GM23338 (cell line): ENCODE data around the gene GUCA2A. TPM values are rescaled to one million over a fixed set of nuclear protein-coding genes. Genes with fewer than 3 reads are reported as not detected.

Experiments used
- ATAC-seq: fragments of 200-7000 bp; cut with Tn5 transposase; 3 replicates; pipeline ENCODE4 v1.9.1; 2020
- DNase-seq: peaks from one replicate; pipeline ENCODE4 v3.0.0-alpha.2; 2015; ENCODE audit warnings: low spot score
- H2AFZ ChIP-seq: fragments of 200-600 bp; sonication (generic); 2 replicates; pipeline ENCODE4 v1.8.0; 2016; ENCODE audit warnings: antibody characterized with exemption, mild to moderate bottlenecking, moderate library complexity
- H3F3A ChIP-seq: fragments of 200-600 bp; sonication (generic); replicated peaks from 2 replicates; pipeline ENCODE4 v1.8.0; 2017; ENCODE audit warnings: antibody characterized with exemption, mixed run types, low read depth
- H3K27ac ChIP-seq: fragments of 200-600 bp; sonication (generic); 2 replicates; pipeline ENCODE4 v1.6.1; 2016; ENCODE audit warnings: low read depth
- H3K27me3 ChIP-seq: fragments of 200-600 bp; sonication (generic); 2 replicates; pipeline ENCODE4 v1.8.0; 2016; ENCODE audit warnings: mild to moderate bottlenecking, mixed run types, moderate library complexity; ENCODE audit not compliant: insufficient read depth
- H3K36me3 ChIP-seq: fragments of 200-600 bp; sonication (generic); 2 replicates; pipeline ENCODE4 v1.8.0; 2016; ENCODE audit warnings: mild to moderate bottlenecking; ENCODE audit not compliant: insufficient read depth
- H3K4me1 ChIP-seq: fragments of 200-600 bp; sonication (generic); 2 replicates; pipeline ENCODE4 v1.8.0; 2016; ENCODE audit warnings: mild to moderate bottlenecking, moderate library complexity; ENCODE audit not compliant: insufficient read depth
- H3K4me2 ChIP-seq: fragments of 200-600 bp; sonication (generic); 2 replicates; pipeline ENCODE4 v1.7.1; 2017; ENCODE audit warnings: mixed run types
- H3K4me3 ChIP-seq: fragments of 200-600 bp; sonication (generic); 2 replicates; pipeline ENCODE4 v1.6.1; 2016; ENCODE audit warnings: mixed run types
- H3K79me2 ChIP-seq: fragments of 200-600 bp; sonication (generic); replicated peaks from 2 replicates; pipeline ENCODE4 v1.8.0; 2017; ENCODE audit warnings: mild to moderate bottlenecking; ENCODE audit not compliant: insufficient read depth
- H3K9me2 ChIP-seq: fragments of 200-600 bp; sonication (generic); 2 replicates; pipeline ENCODE4 v1.8.0; 2017; ENCODE audit not compliant: insufficient read depth
- H4K20me1 ChIP-seq: fragments of 200-600 bp; sonication (generic); replicated peaks from 2 replicates; pipeline ENCODE4 v1.8.0; 2017; ENCODE audit warnings: mild to moderate bottlenecking; ENCODE audit not compliant: insufficient read depth
- H3K27ac Mint-ChIP-seq: 2 replicates; pipeline ENCODE4 v1.8.0; 2020; ENCODE audit warnings: inconsistent platforms, mild to moderate bottlenecking, moderate library complexity, mixed read lengths
- H3K27me3 Mint-ChIP-seq: 3 replicates; pipeline ENCODE4 v1.8.0; 2022; ENCODE audit warnings: low read depth, mild to moderate bottlenecking, moderate library complexity, mixed read lengths, inconsistent platforms; ENCODE audit not compliant: insufficient read depth, poor library complexity
- H3K36me3 Mint-ChIP-seq: 3 replicates; pipeline ENCODE4 v1.8.0; 2021; ENCODE audit warnings: low read depth, mild to moderate bottlenecking, inconsistent platforms, moderate library complexity, mixed read lengths
- H3K4me1 Mint-ChIP-seq: 3 replicates; pipeline ENCODE4 v1.8.0; 2020; ENCODE audit warnings: mild to moderate bottlenecking, inconsistent platforms, mixed read lengths
- H3K4me3 Mint-ChIP-seq: 3 replicates; pipeline ENCODE4 v1.8.0; 2021; ENCODE audit warnings: moderate library complexity, mild to moderate bottlenecking, inconsistent platforms, mixed read lengths
- H3K9me3 Mint-ChIP-seq: 3 replicates; pipeline ENCODE4 v1.8.0; 2020; ENCODE audit warnings: moderate library complexity, mild to moderate bottlenecking, inconsistent platforms, mixed read lengths
- POLR2AphosphoS5 ChIP-seq: IDR thresholded peaks from 2 replicates; pipeline ENCODE4 v1.6.1; 2016; ENCODE audit warnings: antibody characterized with exemption, low read depth
- ZNF114 ChIP-seq: fragments of 250-450 bp; sonication (Bioruptor Pico); IDR thresholded peaks from 2 replicates; pipeline ENCODE4 v1.5.0; 2020; ENCODE audit warnings: mild to moderate bottlenecking, moderate library complexity
- polyA plus RNA-seq: library from polyadenylated mRNA; unstranded; fragments of >200 nt; fragmentation: Nextera tagmentation; extraction: Ambion mirVana; gene quantifications from 2 replicates; pipeline ENCODE4 v1.2.1, GENCODE V29; 2016
- total RNA-seq: library from RNA; depleted of rRNA; stranded (reverse); fragments of >200 nt; shearing (Covaris generic); gene quantifications from 2 replicates; pipeline ENCODE4 v1.2.3, GENCODE V29; 2014
- TF ChIP-seq, protein P1 (sequence below), 2 experiments: fragments of 200-600 bp in 1 of 2; sonication (generic) in 1 of 2; conservative IDR thresholded peaks; 2 replicates each; pipeline versions ENCODE4 v1.5.1 to v1.6.1; 2016 to 2017; ENCODE audit warnings: antibody characterized with exemption in 2 of 2, low read depth in 2 of 2, mild to moderate bottlenecking in 2 of 2, moderate library complexity in 1 of 2

GUCA2A gene
- total and polyA plus RNA-seq, 2 experiments from 2014 or later, result not detected

DNA sequence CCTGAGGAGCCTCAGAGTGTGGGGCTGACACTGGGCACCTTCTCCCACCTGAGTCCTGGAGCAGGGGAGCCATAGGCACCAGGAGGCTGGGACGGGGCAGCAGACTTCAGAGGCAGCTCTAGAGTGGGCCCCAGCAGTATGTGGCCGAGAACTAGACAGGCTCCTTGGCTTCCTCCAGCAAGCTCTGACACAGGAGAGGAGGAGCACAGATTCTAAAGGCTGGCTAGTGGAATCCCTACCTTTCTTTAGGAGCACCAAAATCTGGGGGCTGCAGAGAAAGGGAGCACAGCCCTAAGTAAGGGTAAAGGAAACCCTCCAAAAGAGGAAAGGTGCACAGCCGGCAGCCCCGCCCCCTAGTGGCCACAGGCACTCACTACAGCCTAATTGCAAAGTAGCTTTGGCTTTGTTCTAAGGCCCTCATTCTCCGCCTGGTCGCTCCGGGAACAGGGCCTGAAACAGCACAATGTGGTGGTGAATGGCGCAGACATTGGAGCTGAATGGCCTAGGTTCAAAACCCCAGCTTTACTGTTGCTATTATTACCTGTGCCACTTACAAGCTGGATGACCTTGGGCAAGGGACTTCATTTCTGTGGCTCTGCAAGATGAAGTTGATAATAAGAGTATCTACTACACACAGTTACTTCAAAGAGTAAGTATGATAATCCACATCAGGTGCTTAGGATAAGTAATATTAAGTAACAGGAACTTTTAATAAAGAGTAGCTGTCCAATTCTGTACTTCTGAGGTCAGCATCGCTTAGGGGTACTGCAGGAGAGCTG lies 8.8 kb upstream of the GUCA2A start:
- H3K27me3 ChIP-seq, result no peaks in the 10 kb centered on the region
- H3K79me2 ChIP-seq, result no peaks in the 10 kb centered on the region
- no peak overlapping the region for H2AFZ ChIP-seq
- no peak overlapping the region for H3K4me2 ChIP-seq
- DNase-seq (peak; percentile 86), ATAC-seq (peak; percentile 79)
- H3K4me1 Mint-ChIP-seq, result peaks cover 10% of the 10 kb centered on the region
- no peaks in the 10 kb centered on the region for H4K20me1 ChIP-seq
- H3K4me3 Mint-ChIP-seq, result no peak overlapping the region
- H3K4me1 ChIP-seq, result no peaks in the 10 kb centered on the region
- no peak overlapping the region for H3K4me3 ChIP-seq
- no peak for TF ChIP-seq ZNF114 (CRISPR knock-in tag)
- TF ChIP-seq, protein P1, sequence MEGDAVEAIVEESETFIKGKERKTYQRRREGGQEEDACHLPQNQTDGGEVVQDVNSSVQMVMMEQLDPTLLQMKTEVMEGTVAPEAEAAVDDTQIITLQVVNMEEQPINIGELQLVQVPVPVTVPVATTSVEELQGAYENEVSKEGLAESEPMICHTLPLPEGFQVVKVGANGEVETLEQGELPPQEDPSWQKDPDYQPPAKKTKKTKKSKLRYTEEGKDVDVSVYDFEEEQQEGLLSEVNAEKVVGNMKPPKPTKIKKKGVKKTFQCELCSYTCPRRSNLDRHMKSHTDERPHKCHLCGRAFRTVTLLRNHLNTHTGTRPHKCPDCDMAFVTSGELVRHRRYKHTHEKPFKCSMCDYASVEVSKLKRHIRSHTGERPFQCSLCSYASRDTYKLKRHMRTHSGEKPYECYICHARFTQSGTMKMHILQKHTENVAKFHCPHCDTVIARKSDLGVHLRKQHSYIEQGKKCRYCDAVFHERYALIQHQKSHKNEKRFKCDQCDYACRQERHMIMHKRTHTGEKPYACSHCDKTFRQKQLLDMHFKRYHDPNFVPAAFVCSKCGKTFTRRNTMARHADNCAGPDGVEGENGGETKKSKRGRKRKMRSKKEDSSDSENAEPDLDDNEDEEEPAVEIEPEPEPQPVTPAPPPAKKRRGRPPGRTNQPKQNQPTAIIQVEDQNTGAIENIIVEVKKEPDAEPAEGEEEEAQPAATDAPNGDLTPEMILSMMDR (conservative IDR thresholded peaks at IDR 0.05; ENCODE audit: low read depth in 2 of 2), result peak; percentile 91 to 98
- H3K36me3 ChIP-seq, result no peaks in the 10 kb centered on the region
- H3F3A ChIP-seq, result no peaks in the 10 kb centered on the region
- H3K9me3 Mint-ChIP-seq, result no peaks in the 10 kb centered on the region; the same call in 2 of the 3 replicates
- no peak overlapping the region; the same call in 1 of the 2 replicates for H3K27ac Mint-ChIP-seq
- no peaks in the 10 kb centered on the region for H3K36me3 Mint-ChIP-seq
- H3K27ac ChIP-seq, result no peak overlapping the region
- no peaks in the 10 kb centered on the region for H3K9me2 ChIP-seq
- peaks cover 13% of the 10 kb centered on the region for H3K27me3 Mint-ChIP-seq

DNA sequence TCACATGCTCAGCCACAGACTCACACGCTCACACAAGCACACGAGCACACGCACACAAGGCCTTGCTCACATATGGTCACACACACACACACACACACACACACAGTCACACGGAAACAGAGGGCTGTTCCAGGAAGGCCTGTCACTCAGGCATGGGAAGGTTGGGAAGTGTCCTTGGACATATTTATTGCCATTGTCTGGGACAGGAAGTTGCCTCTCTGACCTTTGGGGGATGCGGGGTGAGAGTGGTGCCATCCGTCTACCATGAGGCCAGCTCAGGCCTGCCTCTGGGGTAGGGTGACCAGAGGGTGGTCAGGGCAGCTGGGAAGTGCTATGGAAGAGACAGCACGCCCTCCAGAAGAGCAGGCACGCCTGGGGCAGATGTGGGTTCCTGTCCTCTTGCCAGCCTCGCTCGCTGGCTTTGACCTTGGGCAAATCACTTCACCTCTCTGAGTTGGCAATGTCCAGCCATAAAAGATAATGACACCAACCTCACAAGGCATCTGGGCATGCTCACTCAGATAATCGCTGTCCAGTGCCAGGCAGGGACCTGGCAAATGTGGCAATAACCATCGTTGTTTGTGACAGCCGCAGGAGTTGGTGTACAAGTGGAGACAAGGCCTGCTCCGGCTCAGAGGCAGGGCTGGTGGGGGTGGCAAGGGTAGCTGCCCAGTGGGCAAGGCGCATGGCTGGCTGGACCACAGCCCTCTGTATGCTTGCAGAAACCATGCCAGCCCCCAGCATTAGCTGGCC lies 8.0 kb upstream of the GUCA2A start:
- no peaks in the 10 kb centered on the region for H4K20me1 ChIP-seq
- H3K27ac ChIP-seq, result no peak overlapping the region
- H3K4me2 ChIP-seq, result no peak overlapping the region
- no peak overlapping the region for H2AFZ ChIP-seq
- no peaks in the 10 kb centered on the region for H3K4me1 ChIP-seq
- Mint-ChIP-seq H3K4me3 (no peak overlapping the region), H3K4me1 (peaks cover 12% of the 10 kb centered on the region), H3K27ac (no peak overlapping the region; the same call in 1 of the 2 replicates), H3K36me3 (no peaks in the 10 kb centered on the region), H3K27me3 (peaks cover 13% of the 10 kb centered on the region), H3K9me3 (no peaks in the 10 kb centered on the region; the same call in 2 of the 3 replicates)
- ATAC-seq (no peak), DNase-seq (no peak)
- TF ChIP-seq, protein P1 (conservative IDR thresholded peaks at IDR 0.05; ENCODE audit: low read depth in 2 of 2), result no peak
- TF ChIP-seq POLR2AphosphoS5 (no peak), ZNF114 (CRISPR knock-in tag) (no peak)
- no peaks in the 10 kb centered on the region for H3K79me2 ChIP-seq
- no peaks in the 10 kb centered on the region for H3K9me2 ChIP-seq
- H3K4me3 ChIP-seq, result no peak overlapping the region
- H3K27me3 ChIP-seq, result no peaks in the 10 kb centered on the region
- H3K36me3 ChIP-seq, result no peaks in the 10 kb centered on the region
- no peaks in the 10 kb centered on the region for H3F3A ChIP-seq
